Measurements from ENCODE around the gene ACSF3. TPM values are rescaled to one million over a fixed set of nuclear protein-coding genes. Genes with fewer than 3 reads are reported as not detected.

ACSF3 gene
- polyA plus RNA-seq, 1 donor from 2014 or later = 20.8 TPM

GRCh38 chr16:89121691-89122321 is 28.2 kb downstream of the ACSF3 start:
- H3K9me2 ChIP-seq (ENCODE audit: insufficient read depth, low read length) = no peaks in the 10 kb centered on the region
- H3F3A ChIP-seq (ENCODE audit: insufficient read depth, low read length, poor library complexity, severe bottlenecking) = no peaks in the 10 kb centered on the region
- no peak overlapping the region for H2AFZ ChIP-seq (ENCODE audit: low read depth, low read length)
- TF ChIP-seq POLR2AphosphoS5 (IDR thresholded peaks at IDR 0.05) = no peak
- TF ChIP-seq REST (IDR thresholded peaks at IDR 0.05; ENCODE audit: borderline replicate concordance) = no peak
- TF ChIP-seq RAD21 (conservative IDR thresholded peaks at IDR 0.05) = no peak
- TF ChIP-seq CTCF (IDR thresholded peaks at IDR 0.05; ENCODE audit: poor library complexity, severe bottlenecking) = no peak
- no peak overlapping the region for H3K4me3 ChIP-seq (ENCODE audit: low read length)
- no peaks in the 10 kb centered on the region for H3K79me2 ChIP-seq (replicated peaks; ENCODE audit: insufficient read depth, low read length)
- H3K36me3 ChIP-seq (ENCODE audit: insufficient read depth, low read length) = peaks cover 5% of the 10 kb centered on the region
- H4K20me1 ChIP-seq (ENCODE audit: insufficient read depth) = no peaks in the 10 kb centered on the region
- H3K4me2 ChIP-seq (ENCODE audit: low read length) = no peak overlapping the region
- H3K9ac ChIP-seq (ENCODE audit: low read length) = no peak overlapping the region
- no peak overlapping the region for H3K27ac ChIP-seq (ENCODE audit: low read length)
- no peaks in the 10 kb centered on the region for H3K27me3 ChIP-seq (ENCODE audit: insufficient read depth, low read depth, low read length)
- no peaks in the 10 kb centered on the region for H3K9me3 ChIP-seq (ENCODE audit: low read length)

- H3K9me2 ChIP-seq (ENCODE audit: insufficient read depth, low read length) = no peaks in the 10 kb centered on the region
- H3K36me3 ChIP-seq (ENCODE audit: insufficient read depth, low read length) = peaks cover 5% of the 10 kb centered on the region
- no peaks in the 10 kb centered on the region for H3F3A ChIP-seq (ENCODE audit: insufficient read depth, low read length, poor library complexity, severe bottlenecking)
- H3K9me3 ChIP-seq (ENCODE audit: low read length) = no peaks in the 10 kb centered on the region
- no peak overlapping the region for H3K27ac ChIP-seq (ENCODE audit: low read length)
- H3K79me2 ChIP-seq (replicated peaks; ENCODE audit: insufficient read depth, low read length) = no peaks in the 10 kb centered on the region
- H3K27me3 ChIP-seq (ENCODE audit: insufficient read depth, low read depth, low read length) = no peaks in the 10 kb centered on the region
- TF ChIP-seq RAD21 (conservative IDR thresholded peaks at IDR 0.05) = no peak
- TF ChIP-seq MXI1 (conservative IDR thresholded peaks at IDR 0.05; ENCODE audit: poor library complexity, severe bottlenecking) = no peak
- TF ChIP-seq SMC3 (conservative IDR thresholded peaks at IDR 0.05; ENCODE audit: poor library complexity) = no peak
- TF ChIP-seq TAF1 (IDR thresholded peaks at IDR 0.05; ENCODE audit: low read depth) = no peak
- TF ChIP-seq EZH2 (IDR thresholded peaks at IDR 0.05; ENCODE audit: borderline replicate concordance, insufficient read depth, low read length, poor library complexity, severe bottlenecking) = no peak
- no peak for TF ChIP-seq EP300 (conservative IDR thresholded peaks at IDR 0.05; ENCODE audit: poor library complexity, severe bottlenecking)
- no peak for TF ChIP-seq REST (IDR thresholded peaks at IDR 0.05; ENCODE audit: borderline replicate concordance)
- no peak for TF ChIP-seq POLR2AphosphoS5 (IDR thresholded peaks at IDR 0.05)
- no peak for TF ChIP-seq CTCF (IDR thresholded peaks at IDR 0.05; ENCODE audit: poor library complexity, severe bottlenecking)
- no peaks in the 10 kb centered on the region for H4K20me1 ChIP-seq (ENCODE audit: insufficient read depth)
- no peak overlapping the region for H3K4me2 ChIP-seq (ENCODE audit: low read length)
- H2AFZ ChIP-seq (ENCODE audit: low read depth, low read length) = no peak overlapping the region
- H3K4me3 ChIP-seq (ENCODE audit: low read length) = no peak overlapping the region
- H3K9ac ChIP-seq (ENCODE audit: low read length) = no peak overlapping the region
These were observed 28.7 kb downstream of the ACSF3 start for GRCh38 chr16:89122322-89122851.

Measured in neural cell (in vitro differentiated cells).